Activated CD4-positive, alpha-beta T cell treated with anti-CD3 and anti-CD28 coated beads for 24 hours (primary cell): Measurements from ENCODE around the gene ABCG4.

Source experiments
- DNase-seq, 2 donors: peaks; one replicate each; pipeline ENCODE4 v3.0.0-alpha.2; 2020; ENCODE audit warnings: low read depth in 2 of 2

ABCG4 gene

DNA sequence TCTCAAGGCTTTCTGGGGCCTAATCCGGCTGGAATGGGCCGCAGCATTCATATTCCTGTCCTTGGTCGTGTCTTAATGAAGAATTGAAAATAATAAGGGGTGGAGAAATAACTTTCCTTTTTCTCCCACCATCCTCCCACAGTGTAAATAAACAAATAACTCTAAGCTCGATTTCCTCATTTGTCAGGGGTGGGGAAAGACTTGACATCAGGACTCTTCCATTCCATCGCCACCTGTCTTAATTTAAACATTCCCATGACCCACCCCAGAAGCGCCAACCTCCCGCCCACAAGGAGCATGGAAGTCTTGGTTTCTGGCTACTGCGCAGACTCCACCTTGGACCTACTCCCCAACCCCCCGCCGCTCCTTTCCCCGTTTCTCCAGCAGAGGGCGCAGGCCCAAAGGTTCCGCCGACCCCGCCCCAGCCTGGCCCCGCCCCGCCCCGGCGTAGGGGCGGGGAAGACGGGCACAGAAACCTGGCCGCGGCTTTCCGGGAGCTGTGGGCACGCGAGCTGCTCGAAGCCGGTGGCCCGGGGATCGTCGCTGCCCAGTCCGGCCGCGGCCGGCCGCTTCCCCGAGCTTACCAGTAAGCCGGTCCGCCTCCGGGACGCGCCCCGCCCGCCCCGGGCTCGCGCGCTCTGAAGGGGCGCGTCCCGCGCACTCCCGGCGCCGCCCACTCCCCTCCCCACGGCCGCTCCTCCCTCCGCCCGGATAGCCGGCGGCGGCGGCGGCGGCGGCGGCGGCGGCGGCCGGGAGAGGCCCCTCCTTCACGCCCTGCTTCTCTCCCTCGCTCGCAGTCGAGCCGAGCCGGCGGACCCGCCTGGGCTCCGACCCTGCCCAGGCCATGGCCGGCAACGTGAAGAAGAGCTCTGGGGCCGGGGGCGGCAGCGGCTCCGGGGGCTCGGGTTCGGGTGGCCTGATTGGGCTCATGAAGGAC, 57.0 kb downstream of the ABCG4 start, which contains the start of gene CBL:
Gene CBL, plus strand, starts transcription at position 766 of the 937 bp plus-strand sequence. Its CDS starts 79 bp downstream, at position 845.
- DNase-seq = peak; percentile 98 to 100

GRCh38 chr11:119206511-119207414, 57.9 kb downstream of the ABCG4 start:
- DNase-seq = peak in 1 of 2 donors; percentile 46

- no peak for DNase-seq
Measured at GRCh38 chr11:119207415-119207960, 58.6 kb downstream of the ABCG4 start.

- DNase-seq = no peak
Measured at GRCh38 chr11:119209186-119209585, 60.3 kb downstream of the ABCG4 start.

GRCh38 chr11:119210050-119210449, 61.2 kb downstream of the ABCG4 start:
- no peak for DNase-seq
